A549 (cell line): Measurements from ENCODE around the gene TTC16. TPM values are rescaled to one million over a fixed set of nuclear protein-coding genes. Genes with fewer than 3 reads are reported as not detected.
A peak's percentile ranks its signal among the peaks of the same experiment; 100 is the strongest.

Experiments
- ATAC-seq, 2 experiments: fragments of 200-7000 bp in 1 of 2; fragments of >200 bp in 1 of 2; cut with Nextera tagmentation in 1 of 2; cut with Tn5 transposase in 1 of 2; 3 replicates each; pipeline versions ENCODE4 v1.8.0 to v1.9.1; 2018 to 2020; ENCODE audit warnings: mild to moderate bottlenecking in 1 of 2, moderate library complexity in 1 of 2
- CTCF ChIA-PET: fragments of 300-600 bp; sonication (Branson Sonifier 250); formaldehyde crosslinking; extraction: SDS; loops from one replicate; lab custom pipeline; 2021; ENCODE audit warnings: antibody characterized with exemption, inconsistent platforms; lab: Yijun Ruan, JAX
- POLR2A ChIA-PET: fragments of 350-600 bp; formaldehyde crosslinking; extraction: SDS; loops from one replicate; lab custom pipeline; 2021; ENCODE audit warnings: antibody characterized with exemption, inconsistent platforms; lab: Yijun Ruan, JAX
- DNase-seq, 2 experiments: peaks; one replicate each; pipeline versions ENCODE4 v3.0.0 to v3.0.0-alpha.2; 2011 to 2016; ENCODE audit warnings: low read depth in 1 of 2, low spot score in 1 of 2
- FAIRE-seq: peaks from 2 replicates; lab custom pipeline; 2011; peaks lifted over from hg19 to GRCh38; lab: Jason Lieb, UNC
- H3K27ac ChIP-seq, 2 experiments: fragments of >200 bp; sonication (Bioruptor Twin); formaldehyde crosslinking; 3 replicates each; pipeline ENCODE4 v1.5.1; 2016 to 2017
- H3K4me1 ChIP-seq: fragments of >200 bp; sonication (Bioruptor Twin); formaldehyde crosslinking; 3 replicates; pipeline ENCODE4 v1.6.1; 2016
- H3K4me2 ChIP-seq: fragments of >200 bp; sonication (Bioruptor Twin); formaldehyde crosslinking; 3 replicates; pipeline ENCODE4 v1.6.1; 2016
- H3K4me3 ChIP-seq: fragments of >200 bp; sonication (Bioruptor Twin); formaldehyde crosslinking; 3 replicates; pipeline ENCODE4 v1.5.1; 2016
- H3K9me3 ChIP-seq: fragments of >200 bp; sonication (Bioruptor Twin); formaldehyde crosslinking; 3 replicates; pipeline ENCODE4 v1.6.1; 2016
- CBX2 ChIP-seq: fragments of 200-600 bp; sonication (generic); IDR thresholded peaks from 2 replicates; pipeline ENCODE4 v1.6.1; 2016; ENCODE audit warnings: low read depth, mild to moderate bottlenecking, borderline replicate concordance
- CBX8 ChIP-seq: fragments of 200-600 bp; sonication (generic); IDR thresholded peaks from 2 replicates; pipeline ENCODE4 v1.6.1; 2016
- CTCF ChIP-seq: fragments of >200 bp; sonication (Bioruptor Twin); formaldehyde crosslinking; IDR thresholded peaks from 3 replicates; pipeline ENCODE4 v1.5.1; 2016
- EHF ChIP-seq: fragments of 250-450 bp; sonication (Bioruptor Pico); IDR thresholded peaks from 2 replicates; pipeline ENCODE4 v1.5.0; 2020; ENCODE audit warnings: mild to moderate bottlenecking
- ELK1 ChIP-seq: fragments of 150-350 bp; IDR thresholded peaks from 2 replicates; pipeline ENCODE4 v1.6.1; 2014; ENCODE audit warnings: low read depth, mild to moderate bottlenecking, low read length
- ESRRA ChIP-seq: fragments of 150-350 bp; IDR thresholded peaks from 2 replicates; pipeline ENCODE4 v1.6.1; 2014; ENCODE audit warnings: mild to moderate bottlenecking, low read length, borderline replicate concordance
- FOSB ChIP-seq: fragments of 250-450 bp; sonication (Bioruptor Pico); IDR thresholded peaks from 2 replicates; pipeline ENCODE4 v1.5.0; 2020; ENCODE audit warnings: mild to moderate bottlenecking, moderate library complexity
- HDAC2 ChIP-seq: fragments of 200-600 bp; sonication (generic); IDR thresholded peaks from 2 replicates; pipeline ENCODE4 v1.6.1; 2016
- HOXA7 ChIP-seq: fragments of 250-450 bp; sonication (Bioruptor Pico); IDR thresholded peaks from 2 replicates; pipeline ENCODE4 v1.5.0; 2020; ENCODE audit warnings: mild to moderate bottlenecking, moderate library complexity
- HOXB13 ChIP-seq: fragments of 250-450 bp; sonication (Bioruptor Pico); IDR thresholded peaks from 2 replicates; pipeline ENCODE4 v1.5.0; 2020; ENCODE audit warnings: low read depth, mild to moderate bottlenecking, moderate library complexity
- HOXB5 ChIP-seq: fragments of 250-450 bp; sonication (Bioruptor Pico); IDR thresholded peaks from 2 replicates; pipeline ENCODE4 v1.5.0; 2020; ENCODE audit warnings: mild to moderate bottlenecking, moderate library complexity
- JUN ChIP-seq, 2 experiments: fragments of >200 bp; sonication (Bioruptor Twin); formaldehyde crosslinking; IDR thresholded peaks; 2 replicates in 1 of 2; 3 replicates in 1 of 2; pipeline ENCODE4 v1.6.1; 2016 to 2017
- JUNB ChIP-seq: fragments of >200 bp; sonication (Bioruptor Twin); formaldehyde crosslinking; IDR thresholded peaks from 2 replicates; pipeline ENCODE4 v1.6.1; 2016
- KDM5A ChIP-seq: fragments of 200-600 bp; sonication (generic); IDR thresholded peaks from 2 replicates; pipeline ENCODE4 v1.6.1; 2016; ENCODE audit warnings: antibody characterized with exemption, mild to moderate bottlenecking
- NPAS2 ChIP-seq: fragments of 250-450 bp; sonication (Bioruptor Pico); IDR thresholded peaks from 2 replicates; pipeline ENCODE4 v1.8.0; 2022; ENCODE audit warnings: mild to moderate bottlenecking, moderate library complexity, borderline replicate concordance
- NR3C1 ChIP-seq: fragments of >200 bp; sonication (Bioruptor Twin); formaldehyde crosslinking; IDR thresholded peaks from 3 replicates; pipeline ENCODE4 v1.6.1; 2017
- PBX3 ChIP-seq: IDR thresholded peaks from 2 replicates; pipeline ENCODE4 v1.6.1; 2012
- PHF8 ChIP-seq: fragments of 200-600 bp; sonication (generic); IDR thresholded peaks from 2 replicates; pipeline ENCODE4 v1.6.1; 2016; ENCODE audit warnings: low read depth, mild to moderate bottlenecking, antibody characterized with exemption, moderate library complexity, borderline replicate concordance
- RAD21 ChIP-seq, 2 experiments: fragments of >200 bp in 1 of 2; sonication (Bioruptor Twin) in 1 of 2; formaldehyde crosslinking in 1 of 2; IDR thresholded peaks in 1 of 2; conservative IDR thresholded peaks in 1 of 2; 2 replicates in 1 of 2; 3 replicates in 1 of 2; pipeline ENCODE4 v1.6.1; 2012 to 2018; ENCODE audit warnings: inconsistent platforms in 1 of 2
- RFX5 ChIP-seq: fragments of 450-650 bp; IDR thresholded peaks from 2 replicates; pipeline ENCODE4 v1.7.1; 2014; ENCODE audit warnings: antibody characterized with exemption, mild to moderate bottlenecking, moderate library complexity
- RNF2 ChIP-seq: fragments of 200-600 bp; sonication (generic); IDR thresholded peaks from 2 replicates; pipeline ENCODE4 v1.6.1; 2016; ENCODE audit warnings: low read depth, mild to moderate bottlenecking, antibody characterized with exemption, moderate library complexity, borderline replicate concordance
- TP53 ChIP-seq: fragments of 250-450 bp; sonication (Bioruptor Pico); IDR thresholded peaks from 2 replicates; pipeline ENCODE4 v1.5.0; 2021; ENCODE audit warnings: mild to moderate bottlenecking, moderate library complexity
- WGBS: methylation state at CpG from one replicate; pipeline ENCODE4 v1.1.6; 2017; ENCODE audit errors: missing lambda C conversion rate; 5-methylcytosine and 5-hydroxymethylcytosine counted together
- polyA plus RNA-seq, 4 experiments: library from polyadenylated mRNA; depleted of rRNA in 3 of 4; stranded (reverse); fragments of >200 nt; fragmentation: RNase III in 1 of 4; extraction: RNeasy Plus Mini Kit Qiagen cat#74134 plus additional on column Dnase treatment in 1 of 4; gene quantifications; 2 replicates in 3 of 4; 3 replicates in 1 of 4; pipeline ENCODE4 v1.2.3, GENCODE V29; 2011 to 2017
- TF ChIP-seq, protein P1 (sequence below): fragments of >200 bp; sonication (Bioruptor Twin); formaldehyde crosslinking; IDR thresholded peaks from 3 replicates; pipeline ENCODE4 v1.6.1; 2016
- TF ChIP-seq, protein P2 (sequence below): fragments of 250-450 bp; sonication (Bioruptor Pico); IDR thresholded peaks from 2 replicates; pipeline ENCODE4 v1.5.0; 2020; ENCODE audit warnings: low read depth, mild to moderate bottlenecking, moderate library complexity
- TF ChIP-seq, protein P3 (sequence below): fragments of >200 bp; sonication (Bioruptor Twin); formaldehyde crosslinking; IDR thresholded peaks from 2 replicates; pipeline ENCODE4 v1.6.1; 2016

The TTC16 gene
- polyA plus RNA-seq, 2 of the 4 experiments (the other 2 are of a cell fraction) = not detected

GRCh38 chr9:127758843-127759242, 43.0 kb downstream of the TTC16 start:
- FAIRE-seq (no peak), DNase-seq (no peak), ATAC-seq (no peak)
- ChIA-PET CTCF (interaction anchor here (1.9 to 3.4 kb wide), 2 partner anchors 24 to 26 kb away, joined by 4 to 16 read pairs; partner anchors contain the start of gene TOR2A), POLR2A (interaction anchor here (0.6 kb wide), 1 partner anchor 13 kb away, joined by 5 read pairs; no protein-coding TSS in a partner anchor)
- Histone ChIP-seq H3K4me2 (no peak overlapping the region), H3K4me1 (peaks cover 14% of the 10 kb centered on the region), H3K4me3 (no peak overlapping the region), H3K9me3 (no peaks in the 10 kb centered on the region), H3K27ac (no peak overlapping the region)
- 67% methylated on average over 5 of the region's 5 CpGs for WGBS
- no peak for TF ChIP-seq PBX3
- TF ChIP-seq, protein P1, sequence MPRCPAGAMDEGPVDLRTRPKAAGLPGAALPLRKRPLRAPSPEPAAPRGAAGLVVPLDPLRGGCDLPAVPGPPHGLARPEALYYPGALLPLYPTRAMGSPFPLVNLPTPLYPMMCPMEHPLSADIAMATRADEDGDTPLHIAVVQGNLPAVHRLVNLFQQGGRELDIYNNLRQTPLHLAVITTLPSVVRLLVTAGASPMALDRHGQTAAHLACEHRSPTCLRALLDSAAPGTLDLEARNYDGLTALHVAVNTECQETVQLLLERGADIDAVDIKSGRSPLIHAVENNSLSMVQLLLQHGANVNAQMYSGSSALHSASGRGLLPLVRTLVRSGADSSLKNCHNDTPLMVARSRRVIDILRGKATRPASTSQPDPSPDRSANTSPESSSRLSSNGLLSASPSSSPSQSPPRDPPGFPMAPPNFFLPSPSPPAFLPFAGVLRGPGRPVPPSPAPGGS = no peak
- TF ChIP-seq HOXA7 (CRISPR knock-in tag) = no peak
- no peak for TF ChIP-seq HOXB13 (CRISPR knock-in tag)
- no peak for TF ChIP-seq CBX2
- no peak for TF ChIP-seq FOSB
- no peak for TF ChIP-seq ESRRA
- no peak for TF ChIP-seq JUN (IDR thresholded peaks at IDR 0.05)

DNA sequence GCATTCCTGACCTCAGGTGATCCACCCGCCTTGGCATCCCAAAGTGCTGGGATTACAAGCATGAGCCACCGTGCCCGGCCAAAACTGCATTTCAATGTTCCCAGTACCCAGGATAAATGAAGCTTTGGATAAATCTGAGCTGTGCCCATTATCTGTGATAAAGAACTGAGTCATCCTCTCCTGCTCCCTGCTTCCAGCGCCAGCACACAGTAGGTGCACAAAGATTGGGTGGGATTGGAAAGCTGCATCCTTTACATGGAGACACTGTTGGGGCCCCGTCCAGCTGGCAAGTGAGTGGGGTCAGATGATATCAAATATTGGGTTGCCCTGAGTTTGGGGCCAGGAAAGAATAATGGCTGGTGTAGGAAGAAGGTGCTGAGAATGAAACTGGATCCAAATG, 45.2 kb downstream of the TTC16 start:
- ATAC-seq (0 out of 6 replicates have a peak, but pooled peaks of 1 of the 2 experiments have one; percentile 12), DNase-seq (no peak)
- TF ChIP-seq HOXB13 (CRISPR knock-in tag) (no peak), TP53 (CRISPR knock-in tag) (no peak), JUNB (no peak), RFX5 (no peak), HOXB5 (no peak), CBX2 (no peak), RAD21 (conservative IDR thresholded peaks at IDR 0.05 in 1 of 2, IDR thresholded peaks at IDR 0.05 in 1 of 2) (no peak), PHF8 (no peak), NPAS2 (CRISPR knock-in tag) (no peak), FOSB (no peak)
- TF ChIP-seq, protein P2, sequence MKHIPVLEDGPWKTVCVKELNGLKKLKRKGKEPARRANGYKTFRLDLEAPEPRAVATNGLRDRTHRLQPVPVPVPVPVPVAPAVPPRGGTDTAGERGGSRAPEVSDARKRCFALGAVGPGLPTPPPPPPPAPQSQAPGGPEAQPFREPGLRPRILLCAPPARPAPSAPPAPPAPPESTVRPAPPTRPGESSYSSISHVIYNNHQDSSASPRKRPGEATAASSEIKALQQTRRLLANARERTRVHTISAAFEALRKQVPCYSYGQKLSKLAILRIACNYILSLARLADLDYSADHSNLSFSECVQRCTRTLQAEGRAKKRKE (CRISPR knock-in tag) = no peak
- TF ChIP-seq, protein P3, sequence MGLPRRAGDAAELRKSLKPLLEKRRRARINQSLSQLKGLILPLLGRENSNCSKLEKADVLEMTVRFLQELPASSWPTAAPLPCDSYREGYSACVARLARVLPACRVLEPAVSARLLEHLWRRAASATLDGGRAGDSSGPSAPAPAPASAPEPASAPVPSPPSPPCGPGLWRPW = no peak
- TF ChIP-seq, all 56 proteins: peak for 0
- CTCF ChIA-PET = interaction anchor here (0.6 to 15.5 kb wide), 7 partner anchors 23 to 182 kb away, joined by 3 to 157 read pairs (median 5); partner anchors contain the start of genes CDK9, SH2D3C and TOR2A
- Histone ChIP-seq H3K9me3 (no peaks in the 10 kb centered on the region), H3K4me2 (no peak overlapping the region), H3K4me1 (no peaks in the 10 kb centered on the region), H3K27ac (no peak overlapping the region), H3K4me3 (no peak overlapping the region)
- WGBS = 59% methylated on average over 5 of the region's 5 CpGs
- no peak for FAIRE-seq
- POLR2A ChIA-PET = no interaction called here

DNA sequence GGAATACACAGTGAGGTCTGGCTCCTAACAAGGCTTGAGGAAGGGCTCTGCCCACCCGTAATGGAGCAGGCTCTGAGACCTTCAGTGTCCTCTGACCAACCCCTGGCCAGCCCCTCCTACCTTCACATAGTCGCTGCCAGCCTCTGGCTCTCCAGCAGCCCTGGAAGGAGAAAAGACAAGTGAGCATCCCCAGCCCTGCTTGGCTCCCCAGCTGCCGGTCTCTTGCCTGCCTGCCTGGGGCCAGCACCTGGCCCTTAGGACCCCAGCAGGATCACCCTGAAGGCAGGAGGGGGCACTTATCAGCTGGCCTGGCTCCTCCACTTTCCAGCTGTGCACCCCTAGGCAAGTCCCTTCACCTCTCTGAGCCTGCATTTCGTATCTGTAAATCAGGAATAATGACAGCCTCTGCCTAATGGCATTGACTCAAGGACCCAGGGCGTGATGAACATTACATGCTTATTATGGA, 45.6 kb downstream of the TTC16 start:
- ChIA-PET CTCF (interaction anchor here (1.0 to 15.5 kb wide), 5 partner anchors 22 to 161 kb away, joined by 3 to 157 read pairs (median 6); partner anchors contain the start of genes CDK9, SH2D3C and TOR2A), POLR2A (no interaction called here)
- no peaks in the 10 kb centered on the region for H3K4me1 ChIP-seq
- FAIRE-seq = no peak
- no peak overlapping the region for H3K4me2 ChIP-seq
- H3K27ac ChIP-seq = no peak overlapping the region
- no peak overlapping the region for H3K4me3 ChIP-seq
- WGBS = 33% methylated on average over 4 of the region's 5 CpGs
- ATAC-seq = peak; percentile 44 to 57; a peak in 5 of 6 replicates
- no peaks in the 10 kb centered on the region for H3K9me3 ChIP-seq
- no peak for DNase-seq
- TF ChIP-seq ELK1 = no peak
- no peak for TF ChIP-seq EHF (CRISPR knock-in tag)
- no peak for TF ChIP-seq NR3C1
- no peak for TF ChIP-seq RNF2
- TF ChIP-seq CTCF = no peak
- TF ChIP-seq, protein P2 (CRISPR knock-in tag) = no peak
- no peak for TF ChIP-seq CBX8
- TF ChIP-seq KDM5A = no peak
- no peak for TF ChIP-seq HDAC2
